Liver (tissue), 9 donors: ENCODE results near the gene CENPA. TPM values are rescaled to one million over a fixed set of nuclear protein-coding genes. Genes with fewer than 3 reads are reported as not detected.
"Not testable (repeated sequence)": the region's sequence is repeated elsewhere in the genome, so short reads cannot be mapped to it uniquely, and the experiment has no call there.

Experiments used
- DNase-seq: peaks from one replicate; pipeline ENCODE4 v3.0.0-alpha.2; 2017; ENCODE audit warnings: low spot score
- H3K27ac ChIP-seq, 2 donors: one replicate each; pipeline ENCODE4 v1.7.0; 2013; ENCODE audit warnings: inconsistent platforms in 2 of 2, low read length in 2 of 2, control low read depth in 1 of 2, low read depth in 1 of 2, mild to moderate bottlenecking in 1 of 2
- H3K27me3 ChIP-seq, 4 donors: one replicate each; pipeline versions ENCODE4 v1.6.1 to v1.7.0; 2013; ENCODE audit warnings: low read length in 3 of 4, inconsistent platforms in 1 of 4, mild to moderate bottlenecking in 1 of 4, moderate library complexity in 1 of 4; ENCODE audit not compliant: control insufficient read depth in 4 of 4, insufficient read depth in 4 of 4
- H3K36me3 ChIP-seq, 4 donors: one replicate each; pipeline versions ENCODE4 v1.6.1 to v1.7.0; 2013; ENCODE audit warnings: low read length in 3 of 4, mild to moderate bottlenecking in 3 of 4, low read depth in 1 of 4, moderate library complexity in 1 of 4; ENCODE audit not compliant: control insufficient read depth in 4 of 4, insufficient read depth in 3 of 4
- H3K4me1 ChIP-seq, 4 donors: one replicate each; pipeline versions ENCODE4 v1.6.1 to v1.7.0; 2013; ENCODE audit warnings: low read length in 3 of 4, mild to moderate bottlenecking in 3 of 4, moderate library complexity in 1 of 4; ENCODE audit not compliant: control insufficient read depth in 4 of 4, insufficient read depth in 4 of 4
- H3K4me3 ChIP-seq, 3 donors: one replicate each; pipeline versions ENCODE4 v1.6.1 to v1.7.0; 2013; ENCODE audit warnings: low read length in 3 of 3, control low read depth in 1 of 3, low read depth in 1 of 3, mild to moderate bottlenecking in 1 of 3
- H3K9ac ChIP-seq, 2 donors: one replicate each; pipeline ENCODE4 v1.7.0; 2013; ENCODE audit warnings: low read length in 2 of 2, mild to moderate bottlenecking in 2 of 2, moderate library complexity in 2 of 2, control low read depth in 1 of 2, low read depth in 1 of 2
- H3K9me3 ChIP-seq, 4 donors: one replicate each; pipeline versions ENCODE4 v1.6.1 to v1.7.0; 2013; ENCODE audit warnings: low read length in 3 of 4; ENCODE audit not compliant: control insufficient read depth in 4 of 4
- EGR1 ChIP-seq, 2 donors: IDR thresholded peaks; 2 replicates each; pipeline ENCODE4 v1.6.1; 2016 to 2018; ENCODE audit warnings: antibody characterized with exemption in 2 of 2, low read depth in 2 of 2
- FOXA1 ChIP-seq: IDR thresholded peaks from 2 replicates; pipeline ENCODE4 v1.6.1; 2016; ENCODE audit warnings: antibody characterized with exemption
- FOXA2 ChIP-seq: IDR thresholded peaks from 2 replicates; pipeline ENCODE4 v1.6.1; 2016; ENCODE audit warnings: antibody characterized with exemption
- HNF4A ChIP-seq, 2 donors: conservative IDR thresholded peaks; 2 replicates each; pipeline ENCODE4 v1.6.1; 2016; ENCODE audit warnings: antibody characterized with exemption in 2 of 2, mild to moderate bottlenecking in 2 of 2
- HNF4G ChIP-seq: IDR thresholded peaks from 2 replicates; pipeline ENCODE4 v1.6.1; 2016; ENCODE audit warnings: antibody characterized with exemption
- JUND ChIP-seq, 2 donors: IDR thresholded peaks; 2 replicates each; pipeline ENCODE4 v1.6.1; 2016; ENCODE audit warnings: antibody characterized with exemption in 2 of 2
- MAX ChIP-seq: IDR thresholded peaks from 2 replicates; pipeline ENCODE4 v1.6.1; 2016; ENCODE audit warnings: antibody characterized with exemption
- NR2F2 ChIP-seq: IDR thresholded peaks from 2 replicates; pipeline ENCODE4 v1.6.1; 2016; ENCODE audit warnings: antibody characterized with exemption
- RAD21 ChIP-seq, 2 donors: IDR thresholded peaks; 2 replicates each; pipeline ENCODE4 v1.6.1; 2016; ENCODE audit warnings: antibody characterized with exemption in 2 of 2, mild to moderate bottlenecking in 2 of 2
- RXRA ChIP-seq, 2 donors: IDR thresholded peaks; 2 replicates each; pipeline ENCODE4 v1.6.1; 2017 to 2018; ENCODE audit warnings: antibody characterized with exemption in 2 of 2, mild to moderate bottlenecking in 1 of 2
- SP1 ChIP-seq: IDR thresholded peaks from 2 replicates; pipeline ENCODE4 v1.6.1; 2018; ENCODE audit warnings: antibody characterized with exemption, mild to moderate bottlenecking
- YY1 ChIP-seq: IDR thresholded peaks from 2 replicates; pipeline ENCODE4 v1.6.1; 2016; ENCODE audit warnings: antibody characterized with exemption, mild to moderate bottlenecking
- WGBS: extraction: QIAGEN DNeasy Blood & Tissue Kit; methylation state at CpG from one replicate; pipeline ENCODE4 v1.1.7; 2013; 5-methylcytosine and 5-hydroxymethylcytosine counted together
- polyA plus RNA-seq, 2 donors: library from polyadenylated mRNA; stranded (reverse) in 1 of 2; unstranded in 1 of 2; fragments of 200-250 nt in 1 of 2; fragments of >200 nt in 1 of 2; fragmentation: Nextera tagmentation in 1 of 2; extraction: Ambion mirVana in 1 of 2; gene quantifications; one replicate each; pipeline versions ENCODE4 v1.2.1 to v1.2.3, GENCODE V29; 2013 to 2015
- total RNA-seq, 2 donors: library from RNA; depleted of rRNA; stranded (reverse); fragments of >200 nt; gene quantifications; one replicate each; pipeline ENCODE4 v1.2.3, GENCODE V29; 2014
- TF ChIP-seq, protein P1 (sequence below): IDR thresholded peaks from 2 replicates; pipeline ENCODE4 v1.6.1; 2016; ENCODE audit warnings: antibody characterized with exemption
- donor health status: healthy.
- donor health status: healthy.
- donor health status: healthy.
- donor health status: healthy.
- donor health status: healthy.

The CENPA gene
- total and polyA plus RNA-seq, 4 donors = 0.17 to 14.4 (median 1.2) TPM; not detected in 1

DNA sequence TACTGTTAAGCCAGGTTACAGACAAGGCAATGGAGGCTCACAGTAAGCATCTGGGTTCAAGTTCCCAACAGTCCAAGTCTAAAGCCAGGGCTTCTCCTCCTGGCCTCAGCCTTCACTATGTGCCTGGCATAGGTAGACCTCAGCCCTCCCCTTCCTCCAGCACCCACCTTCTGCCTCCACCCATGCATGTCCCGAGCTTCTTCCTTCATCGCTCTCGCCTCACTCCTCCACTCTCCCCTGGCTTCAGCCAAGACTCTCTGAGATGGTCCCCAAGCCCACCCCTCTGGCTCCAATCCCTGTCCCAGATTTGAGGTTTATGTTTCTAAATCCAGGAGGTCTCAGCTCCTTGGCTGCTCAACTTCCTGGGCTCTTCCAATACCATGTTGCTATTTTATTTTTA lies 26.9 kb downstream of the CENPA start:
- whole genome bisulfite sequencing = 93% methylated on average over 3 of the region's 3 CpGs
- no peak overlapping the region for H3K27ac ChIP-seq
- peaks cover 0 to 4% (median 2%) of the 10 kb centered on the region in 4 donors for H3K27me3 ChIP-seq
- H3K4me3 ChIP-seq = no peak overlapping the region
- no peaks in the 10 kb centered on the region for H3K4me1 ChIP-seq
- no peak overlapping the region for H3K9ac ChIP-seq
- no peaks in the 10 kb centered on the region for H3K9me3 ChIP-seq
- DNase-seq = no peak
- TF ChIP-seq FOXA2 (no peak), EGR1 (IDR thresholded peaks at IDR 0.05; ENCODE audit: low read depth in 2 of 2) (no peak), HNF4G (no peak), MAX (no peak)
- no peaks in the 10 kb centered on the region for H3K36me3 ChIP-seq

GRCh38 chr2:26814072-26814765 lies 28.4 kb downstream of the CENPA start:
- not testable (repeated sequence) for H3K27me3 ChIP-seq, H3K36me3 ChIP-seq, DNase-seq, H3K4me3 ChIP-seq, H3K9ac ChIP-seq, H3K9me3 ChIP-seq, H3K27ac ChIP-seq, H3K4me1 ChIP-seq
- whole genome bisulfite sequencing = 94% methylated on average over 52 of the region's 52 CpGs

GRCh38 chr2:26816893-26817292 lies 31.0 kb downstream of the CENPA start:
- Histone ChIP-seq H3K9ac (no peak overlapping the region), H3K36me3 (no peaks in the 10 kb centered on the region), H3K27ac (no peak overlapping the region), H3K4me3 (no peak overlapping the region), H3K9me3 (no peaks in the 10 kb centered on the region), H3K4me1 (no peaks in the 10 kb centered on the region), H3K27me3 (peaks cover 0 to 4% (median 0%) of the 10 kb centered on the region in 4 donors)
- TF ChIP-seq JUND (IDR thresholded peaks at IDR 0.05) = no peak
- no peak for TF ChIP-seq RXRA (IDR thresholded peaks at IDR 0.05)
- no peak for TF ChIP-seq RAD21 (IDR thresholded peaks at IDR 0.05)
- 46% methylated on average over 3 of the region's 3 CpGs for WGBS
- DNase-seq = no peak

DNA sequence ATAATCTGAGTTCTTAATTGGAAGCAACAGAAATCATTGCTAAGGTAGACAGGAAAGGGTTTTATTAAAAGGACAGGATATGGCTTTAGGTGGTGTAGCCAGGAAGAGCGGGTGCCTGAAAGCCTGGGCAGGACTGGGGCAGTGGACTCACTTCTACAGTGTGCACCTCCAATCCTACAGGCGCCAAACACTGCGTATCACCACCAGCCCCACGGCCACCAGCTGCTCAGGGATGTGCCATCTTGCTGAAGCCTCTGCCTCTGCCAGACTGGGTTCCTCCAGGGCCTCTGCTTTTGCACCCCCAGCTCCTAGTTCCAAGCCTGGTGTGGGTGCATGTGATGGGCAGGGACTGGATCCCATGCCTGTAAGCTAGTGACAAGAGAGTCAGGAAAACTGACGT lies 32.4 kb downstream of the CENPA start:
- TF ChIP-seq NR2F2 (no peak), HNF4A (conservative IDR thresholded peaks at IDR 0.05) (no peak), SP1 (no peak), FOXA2 (no peak), EGR1 (IDR thresholded peaks at IDR 0.05; ENCODE audit: low read depth in 2 of 2) (no peak), FOXA1 (no peak), YY1 (no peak), RXRA (IDR thresholded peaks at IDR 0.05) (no peak), MAX (no peak)
- TF ChIP-seq, protein P1, sequence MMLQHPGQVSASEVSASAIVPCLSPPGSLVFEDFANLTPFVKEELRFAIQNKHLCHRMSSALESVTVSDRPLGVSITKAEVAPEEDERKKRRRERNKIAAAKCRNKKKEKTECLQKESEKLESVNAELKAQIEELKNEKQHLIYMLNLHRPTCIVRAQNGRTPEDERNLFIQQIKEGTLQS = no peak
- Histone ChIP-seq H3K27me3 (peaks cover 0 to 4% (median 0%) of the 10 kb centered on the region in 4 donors), H3K9ac (no peak overlapping the region), H3K9me3 (no peaks in the 10 kb centered on the region), H3K4me3 (no peak overlapping the region), H3K36me3 (no peaks in the 10 kb centered on the region), H3K27ac (no peak overlapping the region), H3K4me1 (no peaks in the 10 kb centered on the region)
- no peak for DNase-seq
- 79% methylated on average over 5 of the region's 5 CpGs for WGBS
